ENCODE results near the gene TSPOAP1.
"Not testable (repeated sequence)": the region's sequence is repeated elsewhere in the genome, so short reads cannot be mapped to it uniquely, and the experiment has no call there.

TSPOAP1 gene

DNA sequence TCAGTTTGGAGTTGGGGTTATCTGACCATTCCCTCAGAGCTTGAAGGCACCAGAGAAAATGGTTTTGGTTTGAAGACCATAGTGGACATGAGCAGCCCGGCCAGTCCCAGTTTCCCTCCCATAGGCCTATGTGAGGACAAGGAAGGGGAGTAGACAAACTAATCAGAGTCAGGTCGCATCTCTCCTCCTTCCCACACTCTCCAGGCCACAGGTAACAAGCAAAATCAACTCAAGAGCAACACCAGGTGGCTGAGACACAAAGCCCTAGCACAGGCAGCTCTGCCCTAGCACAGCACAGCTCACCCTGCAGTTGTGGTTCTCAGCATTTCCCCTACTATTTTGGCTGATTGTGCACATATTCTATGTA is 16.2 kb upstream of the TSPOAP1 start (continued):
- TF ChIP-seq PATZ1 (CRISPR knock-in tag; IDR thresholded peaks at IDR 0.05; ENCODE audit: borderline replicate concordance) (no peak), RARB (CRISPR knock-in tag; IDR thresholded peaks at IDR 0.05) (no peak), ZC3H10 (CRISPR knock-in tag; IDR thresholded peaks at IDR 0.05) (no peak), SNAI2 (CRISPR knock-in tag; IDR thresholded peaks at IDR 0.05) (no peak), ESRRG (CRISPR knock-in tag; IDR thresholded peaks at IDR 0.05) (no peak), ISL1 (CRISPR knock-in tag; IDR thresholded peaks at IDR 0.05) (no peak), ARNTL (CRISPR knock-in tag; IDR thresholded peaks at IDR 0.05; ENCODE audit: borderline replicate concordance, low read depth) (no peak), ZNF565 (CRISPR knock-in tag; conservative IDR thresholded peaks at IDR 0.05; ENCODE audit: low read depth) (no peak), PPARA (CRISPR knock-in tag; IDR thresholded peaks at IDR 0.05; ENCODE audit: borderline replicate concordance) (no peak), ZNF8 (CRISPR knock-in tag; IDR thresholded peaks at IDR 0.05) (no peak), TOX (CRISPR knock-in tag; IDR thresholded peaks at IDR 0.05; ENCODE audit: borderline replicate concordance) (no peak)

DNA sequence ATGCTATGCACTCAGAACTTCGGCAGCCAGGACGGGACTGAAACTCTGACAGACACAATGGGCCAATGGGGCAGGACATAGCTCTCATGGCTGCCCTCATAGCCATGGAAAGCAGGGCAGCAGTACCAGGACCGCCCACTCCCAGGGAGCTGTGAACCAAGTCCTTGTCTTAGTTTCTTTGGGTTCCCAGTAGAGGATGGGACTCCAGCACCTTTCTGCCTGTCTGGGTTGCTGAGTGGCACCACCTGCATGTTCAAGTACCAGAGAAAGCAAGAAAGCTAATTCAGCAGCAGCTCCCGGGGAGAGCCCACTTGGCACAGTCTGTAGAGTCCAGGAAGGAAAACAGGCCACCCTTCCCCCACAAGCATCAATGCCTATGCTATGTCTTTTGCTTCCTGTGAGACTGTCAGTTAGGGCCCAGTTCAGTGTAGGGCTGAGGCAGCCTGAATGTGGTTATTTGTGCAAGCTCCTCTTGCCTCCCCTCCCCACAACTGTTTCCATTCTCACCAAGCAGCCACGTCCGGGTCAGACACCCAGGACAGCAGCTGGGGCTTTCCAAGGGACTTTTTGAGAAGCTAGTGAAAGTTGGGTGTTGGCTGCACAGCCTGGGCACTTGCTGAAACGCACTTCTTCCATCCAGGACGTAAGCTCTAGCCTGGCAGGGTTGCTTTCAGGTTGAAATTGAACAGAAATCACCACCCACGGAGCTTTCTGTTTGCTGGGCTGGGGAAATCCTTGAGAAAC is 15.6 kb upstream of the TSPOAP1 start:
- ATAC-seq: peak; percentile 23
- TF ChIP-seq ZFP30 (CRISPR knock-in tag; IDR thresholded peaks at IDR 0.05): 0 out of 2 replicates have a peak, but pooled peaks have one; percentile 13
- TF ChIP-seq CSDC2 (CRISPR knock-in tag; IDR thresholded peaks at IDR 0.05): no peak

GRCh38 chr17:58343131-58343530 is 14.5 kb upstream of the TSPOAP1 start:
- ATAC-seq: no peak

DNA sequence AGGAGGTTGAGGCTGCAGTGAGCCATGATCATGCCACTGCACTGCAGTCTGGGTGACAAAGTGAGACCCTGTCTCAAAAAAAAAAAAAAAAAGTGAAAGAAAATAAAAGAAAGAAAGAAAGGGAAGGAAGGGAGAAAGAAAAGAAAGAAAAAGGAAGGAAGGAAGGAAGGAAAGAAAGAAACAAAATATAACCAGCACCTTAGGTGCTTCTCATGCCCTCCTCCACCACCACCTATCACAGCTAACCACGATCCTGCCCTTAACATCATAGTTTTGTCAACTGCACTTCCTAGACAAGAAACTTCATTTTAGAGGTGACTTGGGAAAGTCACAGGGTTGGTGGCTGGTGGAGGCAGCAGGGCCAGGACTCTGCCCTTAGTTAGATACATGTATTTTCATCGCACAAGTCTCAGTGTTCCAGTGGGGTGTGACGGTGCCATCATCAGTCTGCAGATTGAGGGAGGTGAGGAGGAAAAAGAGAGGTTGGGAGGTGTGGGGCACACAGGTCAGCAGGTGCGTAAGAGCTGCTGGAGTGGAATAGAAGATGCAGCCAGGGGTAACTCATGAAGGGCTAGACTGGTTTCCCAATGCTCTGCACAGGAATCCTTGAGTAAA is 13.4 kb upstream of the TSPOAP1 start:
- ATAC-seq: no peak; the same call in 2 of the 3 replicates
- TF ChIP-seq ZFP3 (CRISPR knock-in tag; IDR thresholded peaks at IDR 0.05) (no peak), ZNF565 (CRISPR knock-in tag; conservative IDR thresholded peaks at IDR 0.05; ENCODE audit: low read depth) (no peak), CSDC2 (CRISPR knock-in tag; IDR thresholded peaks at IDR 0.05) (no peak), SNAI2 (CRISPR knock-in tag; IDR thresholded peaks at IDR 0.05) (no peak), TCF4 (CRISPR knock-in tag; IDR thresholded peaks at IDR 0.05; ENCODE audit: borderline replicate concordance) (no peak), CREB5 (CRISPR knock-in tag; IDR thresholded peaks at IDR 0.05; ENCODE audit: low read depth) (no peak), RARB (CRISPR knock-in tag; IDR thresholded peaks at IDR 0.05) (no peak), BACH2 (CRISPR knock-in tag; IDR thresholded peaks at IDR 0.05; ENCODE audit: borderline replicate concordance) (no peak)

More at GRCh38 chr17:58343131-58343530, 14.5 kb upstream of the TSPOAP1 start:
- no peak for TF ChIP-seq ESRRG (CRISPR knock-in tag; IDR thresholded peaks at IDR 0.05)
- no peak for TF ChIP-seq ZC3H10 (CRISPR knock-in tag; IDR thresholded peaks at IDR 0.05)
- no peak for TF ChIP-seq POU6F1 (CRISPR knock-in tag; IDR thresholded peaks at IDR 0.05; ENCODE audit: borderline replicate concordance, low read depth)

DNA sequence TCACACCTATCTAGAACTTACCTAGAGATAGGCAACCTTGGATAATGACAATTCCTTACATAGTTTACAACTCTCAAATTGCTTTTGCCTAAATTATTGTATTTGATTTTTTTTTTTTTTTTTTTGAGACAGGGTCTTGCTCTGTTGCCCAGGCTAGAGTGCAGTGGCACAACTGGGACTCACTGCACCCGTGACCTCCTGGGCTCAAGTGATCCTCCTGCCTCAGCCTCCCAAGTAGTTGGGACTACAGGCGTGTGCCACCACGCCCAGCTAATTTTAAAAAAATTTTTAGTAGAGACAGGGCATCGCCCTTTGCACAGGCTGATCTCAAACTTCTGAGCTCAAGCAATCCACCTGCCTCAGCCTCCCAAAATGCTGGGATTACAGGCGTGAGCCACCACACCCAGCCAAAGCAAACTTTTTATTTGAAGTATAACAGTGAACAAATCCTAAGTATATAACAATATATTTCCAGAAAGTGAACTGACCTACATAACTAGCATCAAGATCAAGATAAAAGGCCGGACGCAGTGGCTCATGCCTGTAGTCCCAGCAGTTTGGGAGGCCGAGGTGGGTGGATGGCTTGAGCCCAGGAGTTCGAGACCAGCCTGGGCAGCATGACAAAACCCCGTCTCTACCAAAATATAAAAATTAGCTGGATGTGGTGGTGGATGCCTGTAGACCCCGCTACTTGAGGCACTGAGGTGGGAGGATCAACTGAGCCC is 12.7 kb upstream of the TSPOAP1 start:
- ATAC-seq: not testable (repeated sequence)

GRCh38 chr17:58340405-58340876 is 11.8 kb upstream of the TSPOAP1 start:
- no peak for ATAC-seq
- TF ChIP-seq ARNTL (CRISPR knock-in tag; IDR thresholded peaks at IDR 0.05; ENCODE audit: borderline replicate concordance, low read depth) (no peak), ZNF565 (CRISPR knock-in tag; conservative IDR thresholded peaks at IDR 0.05; ENCODE audit: low read depth) (no peak), SNAI2 (CRISPR knock-in tag; IDR thresholded peaks at IDR 0.05) (no peak), CREB5 (CRISPR knock-in tag; IDR thresholded peaks at IDR 0.05; ENCODE audit: low read depth) (no peak), RARB (CRISPR knock-in tag; IDR thresholded peaks at IDR 0.05) (no peak), GLIS3 (CRISPR knock-in tag; IDR thresholded peaks at IDR 0.05) (no peak), ISL1 (CRISPR knock-in tag; IDR thresholded peaks at IDR 0.05) (no peak), PATZ1 (CRISPR knock-in tag; IDR thresholded peaks at IDR 0.05; ENCODE audit: borderline replicate concordance) (no peak)
- TF ChIP-seq, protein P1, sequence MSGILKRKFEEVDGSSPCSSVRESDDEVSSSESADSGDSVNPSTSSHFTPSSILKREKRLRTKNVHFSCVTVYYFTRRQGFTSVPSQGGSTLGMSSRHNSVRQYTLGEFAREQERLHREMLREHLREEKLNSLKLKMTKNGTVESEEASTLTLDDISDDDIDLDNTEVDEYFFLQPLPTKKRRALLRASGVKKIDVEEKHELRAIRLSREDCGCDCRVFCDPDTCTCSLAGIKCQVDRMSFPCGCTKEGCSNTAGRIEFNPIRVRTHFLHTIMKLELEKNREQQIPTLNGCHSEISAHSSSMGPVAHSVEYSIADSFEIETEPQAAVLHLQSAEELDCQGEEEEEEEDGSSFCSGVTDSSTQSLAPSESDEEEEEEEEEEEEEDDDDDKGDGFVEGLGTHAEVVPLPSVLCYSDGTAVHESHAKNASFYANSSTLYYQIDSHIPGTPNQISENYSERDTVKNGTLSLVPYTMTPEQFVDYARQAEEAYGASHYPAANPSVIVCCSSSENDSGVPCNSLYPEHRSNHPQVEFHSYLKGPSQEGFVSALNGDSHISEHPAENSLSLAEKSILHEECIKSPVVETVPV (CRISPR knock-in tag; IDR thresholded peaks at IDR 0.05): no peak
